ENCODE results near the gene TIPARP.

- TF ChIP-seq CTCF (conservative IDR thresholded peaks at IDR 0.05) = no peak
- TF ChIP-seq EZH2 (IDR thresholded peaks at IDR 0.05; ENCODE audit: low read depth) = no peak
These were observed 46.3 kb upstream of the TIPARP start for GRCh38 chr3:156627946-156628569.
